Neutrophil (primary cell): ENCODE results near the gene GADD45A.

Source experiments
- H3K27ac ChIP-seq: fragments of 200-600 bp; sonication (generic); 2 replicates; pipeline ENCODE4 v1.5.1; 2016; ENCODE audit warnings: mild to moderate bottlenecking, moderate library complexity
- H3K27me3 ChIP-seq: fragments of 200-600 bp; sonication (generic); 2 replicates; pipeline ENCODE4 v1.6.0; 2016; ENCODE audit warnings: mild to moderate bottlenecking
- H3K36me3 ChIP-seq: fragments of 200-600 bp; sonication (generic); 2 replicates; pipeline ENCODE4 v1.5.1; 2017
- H3K4me1 ChIP-seq, 2 experiments: fragments of 200-600 bp in 1 of 2; sonication (generic) in 1 of 2; 1 replicate in 1 of 2; 2 replicates in 1 of 2; pipeline versions ENCODE4 v1.5.1 to v1.6.1; 2013 to 2016; ENCODE audit warnings: low read depth in 1 of 2, low read length in 1 of 2, mild to moderate bottlenecking in 1 of 2, moderate library complexity in 1 of 2; ENCODE audit not compliant: control insufficient read depth in 1 of 2, insufficient read depth in 1 of 2
- H3K4me3 ChIP-seq, 2 experiments: fragments of 200-600 bp in 1 of 2; sonication (generic) in 1 of 2; 1 replicate in 1 of 2; 2 replicates in 1 of 2; pipeline ENCODE4 v1.5.1; 2013 to 2016; ENCODE audit warnings: low read depth in 1 of 2, low read length in 1 of 2, mild to moderate bottlenecking in 1 of 2, moderate library complexity in 1 of 2
- H3K9me3 ChIP-seq: fragments of 200-600 bp; sonication (generic); 2 replicates; pipeline ENCODE4 v1.5.1; 2016
- TF ChIP-seq, protein P1 (sequence below): fragments of 200-600 bp; sonication (generic); IDR thresholded peaks from 2 replicates; pipeline ENCODE4 v1.5.1; 2016; ENCODE audit warnings: antibody characterized with exemption

Gene GADD45A

DNA sequence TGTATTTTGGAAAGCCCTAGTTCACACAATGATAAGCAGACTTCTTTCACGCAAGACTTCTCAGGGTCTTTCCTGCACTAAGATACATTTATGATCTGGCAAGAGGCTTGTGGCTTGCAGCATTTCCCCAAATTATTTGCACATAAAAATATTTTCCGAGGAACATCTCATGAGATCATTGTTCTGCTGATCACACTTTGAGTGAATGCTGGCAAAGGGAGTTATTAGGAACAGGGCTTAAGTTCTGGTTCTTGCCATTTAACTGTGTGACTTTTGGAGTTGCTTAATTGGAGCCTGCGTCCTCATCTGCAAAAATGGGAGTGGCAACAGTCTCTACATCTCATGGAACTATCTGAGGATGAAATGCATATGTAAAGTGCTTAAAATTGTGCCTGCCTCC lies 50.2 kb downstream of the GADD45A start:
- Histone ChIP-seq H3K27ac (no peak overlapping the region), H3K4me3 (no peak overlapping the region), H3K9me3 (no peaks in the 10 kb centered on the region), H3K36me3 (no peaks in the 10 kb centered on the region), H3K27me3 (no peaks in the 10 kb centered on the region), H3K4me1 (peaks cover 34 to 47% of the 10 kb centered on the region in 2 experiments)
- TF ChIP-seq, protein P1, sequence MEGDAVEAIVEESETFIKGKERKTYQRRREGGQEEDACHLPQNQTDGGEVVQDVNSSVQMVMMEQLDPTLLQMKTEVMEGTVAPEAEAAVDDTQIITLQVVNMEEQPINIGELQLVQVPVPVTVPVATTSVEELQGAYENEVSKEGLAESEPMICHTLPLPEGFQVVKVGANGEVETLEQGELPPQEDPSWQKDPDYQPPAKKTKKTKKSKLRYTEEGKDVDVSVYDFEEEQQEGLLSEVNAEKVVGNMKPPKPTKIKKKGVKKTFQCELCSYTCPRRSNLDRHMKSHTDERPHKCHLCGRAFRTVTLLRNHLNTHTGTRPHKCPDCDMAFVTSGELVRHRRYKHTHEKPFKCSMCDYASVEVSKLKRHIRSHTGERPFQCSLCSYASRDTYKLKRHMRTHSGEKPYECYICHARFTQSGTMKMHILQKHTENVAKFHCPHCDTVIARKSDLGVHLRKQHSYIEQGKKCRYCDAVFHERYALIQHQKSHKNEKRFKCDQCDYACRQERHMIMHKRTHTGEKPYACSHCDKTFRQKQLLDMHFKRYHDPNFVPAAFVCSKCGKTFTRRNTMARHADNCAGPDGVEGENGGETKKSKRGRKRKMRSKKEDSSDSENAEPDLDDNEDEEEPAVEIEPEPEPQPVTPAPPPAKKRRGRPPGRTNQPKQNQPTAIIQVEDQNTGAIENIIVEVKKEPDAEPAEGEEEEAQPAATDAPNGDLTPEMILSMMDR = no peak

DNA sequence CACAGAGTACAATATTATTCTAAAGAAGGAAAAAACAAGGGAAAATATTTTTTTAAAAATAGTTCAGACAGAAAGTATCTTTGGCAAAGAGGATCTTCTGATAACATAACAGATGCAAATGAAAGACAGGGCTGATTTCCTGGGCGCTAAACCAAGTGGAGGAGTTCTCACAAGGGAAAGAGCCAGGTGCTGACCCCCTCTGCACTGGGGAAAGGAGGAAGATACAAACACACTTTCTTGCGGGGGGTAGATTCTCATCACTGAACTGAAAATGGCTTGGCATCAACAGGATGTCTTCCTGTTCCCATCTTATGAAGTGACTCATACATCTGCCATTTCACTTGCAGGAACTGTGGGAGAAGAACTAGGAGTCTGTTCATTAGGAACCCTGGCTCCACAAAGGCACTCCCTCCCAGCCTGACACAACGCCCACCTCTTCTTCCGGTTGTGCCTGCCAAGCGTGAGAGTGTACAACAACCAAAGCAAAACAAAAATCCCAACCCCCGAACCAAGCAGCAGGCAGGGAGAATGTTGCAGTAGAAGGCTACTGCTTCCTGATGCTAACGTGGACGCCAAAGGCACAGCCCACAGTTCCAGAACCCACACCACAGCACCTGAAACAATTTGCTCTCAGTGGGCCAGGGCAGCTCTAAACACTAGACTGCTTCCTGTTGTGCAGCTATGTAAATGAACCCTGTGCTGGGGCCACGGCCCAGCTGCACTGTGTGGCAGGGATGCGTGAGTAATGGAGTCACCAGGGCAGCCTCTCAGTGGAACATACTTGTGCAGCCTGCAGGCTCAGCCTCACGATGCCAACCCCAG lies 51.0 kb downstream of the GADD45A start:
- Histone ChIP-seq H3K27ac (peak overlapping the region; percentile 70), H3K4me3 (peak overlapping the region; percentile 24 to 28), H3K4me1 (peaks cover 34 to 47% of the 10 kb centered on the region in 2 experiments), H3K27me3 (no peaks in the 10 kb centered on the region), H3K9me3 (no peaks in the 10 kb centered on the region), H3K36me3 (no peaks in the 10 kb centered on the region)
- TF ChIP-seq, protein P1 = no peak

DNA sequence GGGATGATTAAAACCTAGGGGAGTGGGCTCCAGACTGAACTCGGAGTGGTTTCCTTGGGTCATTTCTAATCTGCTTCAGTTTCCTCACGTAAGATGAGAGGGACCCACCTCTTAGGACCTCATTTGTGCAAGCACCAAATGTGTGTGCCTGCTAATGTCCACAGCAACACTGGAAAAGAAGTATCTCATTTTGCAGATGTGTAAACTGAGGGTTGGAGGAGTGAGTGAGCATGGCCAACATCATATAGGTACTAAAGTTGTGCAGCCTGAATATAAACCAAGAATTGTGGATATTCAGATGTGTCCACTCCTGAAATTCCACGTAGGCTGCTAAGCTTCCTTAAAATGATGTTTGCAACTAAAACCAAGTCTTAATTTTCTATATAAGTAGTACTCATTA lies 51.7 kb downstream of the GADD45A start:
- Histone ChIP-seq H3K4me3 (no peak overlapping the region), H3K27ac (peak overlapping the region; percentile 70), H3K9me3 (no peaks in the 10 kb centered on the region), H3K27me3 (no peaks in the 10 kb centered on the region), H3K36me3 (no peaks in the 10 kb centered on the region), H3K4me1 (peaks cover 34 to 47% of the 10 kb centered on the region in 2 experiments)
- TF ChIP-seq, protein P1 = no peak

DNA sequence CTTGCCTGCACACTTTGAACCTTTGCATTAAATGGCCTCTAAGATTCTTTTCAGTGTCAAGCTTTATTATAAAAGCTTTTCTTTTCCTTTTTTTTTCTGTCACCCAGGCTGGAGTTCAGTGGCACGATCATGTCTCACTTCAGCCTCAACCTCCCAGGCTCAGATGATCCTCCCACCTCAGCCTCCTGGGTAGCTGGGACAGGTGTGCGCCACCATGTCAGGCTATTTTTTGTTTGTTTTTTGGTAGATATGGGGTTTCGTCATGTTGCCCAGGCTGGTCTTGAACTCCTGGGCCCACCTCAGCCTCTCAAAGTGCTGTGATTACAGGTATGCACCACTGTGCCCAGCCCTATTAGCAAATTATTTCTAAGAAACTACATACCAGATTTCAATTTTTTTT lies 52.9 kb downstream of the GADD45A start:
- no peak overlapping the region for H3K4me3 ChIP-seq
- TF ChIP-seq, protein P1 = no peak
- H3K36me3 ChIP-seq = no peaks in the 10 kb centered on the region
- no peak overlapping the region for H3K27ac ChIP-seq
- H3K27me3 ChIP-seq = no peaks in the 10 kb centered on the region
- peaks cover 31 to 43% of the 10 kb centered on the region in 2 experiments for H3K4me1 ChIP-seq
- H3K9me3 ChIP-seq = no peaks in the 10 kb centered on the region
